C4-2B (cell line): Measurements from ENCODE around the gene XCL2.

Experiments
- H3K27ac ChIP-seq: fragments of 450-650 bp; 2 replicates; pipeline ENCODE4 v1.5.1; 2017
- ZFX ChIP-seq: fragments of 450-650 bp; IDR thresholded peaks from 2 replicates; pipeline ENCODE4 v1.6.1; 2017
- TF ChIP-seq, protein P1 (sequence below): fragments of 450-650 bp; conservative IDR thresholded peaks from 2 replicates; pipeline ENCODE4 v1.5.1; 2017; ENCODE audit warnings: mild to moderate bottlenecking

The XCL2 gene

DNA sequence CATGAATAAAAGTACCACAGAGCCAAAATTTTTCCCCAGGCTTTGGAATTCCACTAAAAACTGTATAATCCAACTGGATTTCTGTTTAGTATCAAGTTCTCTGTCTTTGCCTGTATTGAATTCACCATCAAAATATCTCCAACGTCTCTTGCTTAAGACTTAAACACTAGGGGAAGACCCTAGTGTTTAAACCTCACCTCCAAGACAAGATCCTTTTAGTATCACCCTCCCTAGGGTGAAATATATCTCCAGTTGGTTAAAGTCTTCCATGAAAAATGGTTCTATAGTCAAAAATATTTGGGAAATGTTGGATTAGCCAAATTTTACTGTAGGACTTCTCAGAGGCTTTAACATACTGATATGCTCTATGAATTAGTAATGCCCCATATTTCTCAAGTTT, 24.5 kb upstream of the XCL2 start:
- no peak overlapping the region for H3K27ac ChIP-seq
- no peak for TF ChIP-seq ZFX
- TF ChIP-seq, protein P1, sequence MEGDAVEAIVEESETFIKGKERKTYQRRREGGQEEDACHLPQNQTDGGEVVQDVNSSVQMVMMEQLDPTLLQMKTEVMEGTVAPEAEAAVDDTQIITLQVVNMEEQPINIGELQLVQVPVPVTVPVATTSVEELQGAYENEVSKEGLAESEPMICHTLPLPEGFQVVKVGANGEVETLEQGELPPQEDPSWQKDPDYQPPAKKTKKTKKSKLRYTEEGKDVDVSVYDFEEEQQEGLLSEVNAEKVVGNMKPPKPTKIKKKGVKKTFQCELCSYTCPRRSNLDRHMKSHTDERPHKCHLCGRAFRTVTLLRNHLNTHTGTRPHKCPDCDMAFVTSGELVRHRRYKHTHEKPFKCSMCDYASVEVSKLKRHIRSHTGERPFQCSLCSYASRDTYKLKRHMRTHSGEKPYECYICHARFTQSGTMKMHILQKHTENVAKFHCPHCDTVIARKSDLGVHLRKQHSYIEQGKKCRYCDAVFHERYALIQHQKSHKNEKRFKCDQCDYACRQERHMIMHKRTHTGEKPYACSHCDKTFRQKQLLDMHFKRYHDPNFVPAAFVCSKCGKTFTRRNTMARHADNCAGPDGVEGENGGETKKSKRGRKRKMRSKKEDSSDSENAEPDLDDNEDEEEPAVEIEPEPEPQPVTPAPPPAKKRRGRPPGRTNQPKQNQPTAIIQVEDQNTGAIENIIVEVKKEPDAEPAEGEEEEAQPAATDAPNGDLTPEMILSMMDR: no peak

DNA sequence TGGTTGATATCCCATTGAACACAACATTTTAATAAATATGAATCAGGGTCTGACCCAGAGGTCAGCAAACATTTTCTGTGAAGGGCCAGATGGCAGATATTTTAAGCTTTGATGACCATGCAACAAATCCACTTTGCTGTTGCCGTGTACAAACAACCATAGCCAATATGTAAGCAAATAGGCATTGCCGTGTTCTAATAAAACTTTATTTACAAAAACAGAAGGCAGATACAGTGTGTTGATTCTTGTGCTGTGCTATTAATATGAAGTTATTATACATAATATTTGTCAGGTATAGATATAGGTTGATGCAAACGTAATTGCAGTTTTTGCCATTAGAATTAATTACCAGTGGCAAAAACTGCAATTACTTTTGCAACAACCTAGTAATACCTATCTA, 23.8 kb upstream of the XCL2 start:
- no peak for TF ChIP-seq ZFX
- TF ChIP-seq, protein P1: no peak
- H3K27ac ChIP-seq: no peak overlapping the region

DNA sequence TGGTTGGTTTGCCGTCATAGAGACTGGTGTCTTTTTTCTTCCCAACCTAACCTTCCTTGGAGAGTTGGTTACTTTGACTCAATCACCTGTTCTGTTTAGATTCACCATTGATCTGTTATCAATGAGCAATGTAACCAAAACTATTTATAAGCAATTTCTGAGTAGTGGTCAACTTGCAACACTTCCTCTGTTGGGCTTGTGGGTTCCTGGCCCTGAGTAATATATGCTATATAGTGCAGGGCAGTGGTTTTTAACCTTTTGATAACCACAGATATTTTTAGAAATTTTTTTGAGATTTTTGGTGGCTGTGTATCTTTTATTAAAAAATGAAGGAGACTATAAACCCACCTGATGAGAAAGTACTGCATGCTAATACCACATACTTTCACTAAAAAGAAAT, 23.2 kb upstream of the XCL2 start:
- no peak for TF ChIP-seq ZFX
- TF ChIP-seq, protein P1: no peak
- no peak overlapping the region for H3K27ac ChIP-seq

DNA sequence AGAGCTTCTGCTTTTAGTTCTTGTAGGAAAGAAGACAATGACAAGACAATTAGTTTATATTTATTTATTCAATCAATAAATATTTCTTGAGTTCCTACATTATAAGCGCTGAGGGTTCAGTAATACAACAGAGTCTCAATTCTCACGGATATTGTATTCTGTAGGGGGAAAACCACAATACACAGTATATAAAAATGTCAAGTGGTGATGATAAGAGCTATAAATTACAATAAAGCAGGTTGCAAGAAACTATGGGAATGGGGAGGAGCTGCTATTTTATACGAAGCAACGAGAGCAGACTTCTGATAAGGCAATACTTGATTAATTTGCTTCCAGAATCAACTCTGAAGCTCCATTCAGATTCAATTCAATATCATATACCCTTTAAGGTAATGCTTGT, 22.0 kb upstream of the XCL2 start:
- TF ChIP-seq, protein P1: no peak
- no peak for TF ChIP-seq ZFX
- H3K27ac ChIP-seq: no peak overlapping the region

DNA sequence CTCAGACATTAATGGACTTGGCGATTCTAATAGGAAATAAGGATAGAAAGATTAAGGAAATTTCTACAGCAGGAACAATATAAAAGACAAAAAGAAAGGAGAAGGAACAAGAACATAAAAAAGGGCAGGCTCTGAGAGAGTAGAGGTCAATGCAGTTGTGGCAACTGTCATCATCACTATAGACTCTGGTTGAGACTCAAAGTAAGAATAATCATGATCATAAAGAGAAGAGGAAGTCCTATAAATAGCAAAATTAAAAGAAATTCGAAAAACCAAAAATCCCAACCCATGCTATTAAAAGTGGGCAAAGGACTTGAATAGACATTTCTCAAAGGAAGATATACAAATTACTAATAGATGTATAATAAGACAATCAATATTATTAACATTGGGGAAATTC, 18.2 kb upstream of the XCL2 start:
- TF ChIP-seq, protein P1: no peak
- TF ChIP-seq ZFX: no peak
- no peak overlapping the region for H3K27ac ChIP-seq

DNA sequence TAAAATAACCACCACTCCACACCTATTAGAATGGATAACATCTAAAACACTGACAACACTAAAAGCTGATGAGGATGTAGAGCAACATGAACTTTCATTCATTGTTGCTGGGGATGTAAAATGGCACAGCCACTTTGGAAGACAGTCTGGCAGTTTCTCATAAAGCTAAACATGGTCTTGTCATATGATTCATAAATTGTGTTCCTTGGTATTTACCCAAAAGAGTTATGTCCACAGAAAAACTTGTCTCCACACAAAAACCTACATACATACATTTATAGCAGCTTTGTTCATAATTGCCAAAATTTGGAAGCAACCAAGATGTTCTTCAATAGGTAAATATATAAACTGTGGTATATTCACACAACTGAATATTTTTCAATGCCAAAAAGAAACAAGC, 16.6 kb upstream of the XCL2 start:
- H3K27ac ChIP-seq: no peak overlapping the region
- TF ChIP-seq, protein P1: no peak
- no peak for TF ChIP-seq ZFX

GRCh38 chr1:168556647-168557046, 12.8 kb upstream of the XCL2 start:
- TF ChIP-seq, protein P1: no peak
- no peak for TF ChIP-seq ZFX
- no peak overlapping the region for H3K27ac ChIP-seq
